ENCODE results near the gene CRYAA. TPM values are rescaled to one million over a fixed set of nuclear protein-coding genes. Genes with fewer than 3 reads are reported as not detected.
A peak's percentile ranks its signal among the peaks of the same experiment; 100 is the strongest.

Gene CRYAA
- total RNA-seq, 2 experiments from 2014 or later: not detected

DNA sequence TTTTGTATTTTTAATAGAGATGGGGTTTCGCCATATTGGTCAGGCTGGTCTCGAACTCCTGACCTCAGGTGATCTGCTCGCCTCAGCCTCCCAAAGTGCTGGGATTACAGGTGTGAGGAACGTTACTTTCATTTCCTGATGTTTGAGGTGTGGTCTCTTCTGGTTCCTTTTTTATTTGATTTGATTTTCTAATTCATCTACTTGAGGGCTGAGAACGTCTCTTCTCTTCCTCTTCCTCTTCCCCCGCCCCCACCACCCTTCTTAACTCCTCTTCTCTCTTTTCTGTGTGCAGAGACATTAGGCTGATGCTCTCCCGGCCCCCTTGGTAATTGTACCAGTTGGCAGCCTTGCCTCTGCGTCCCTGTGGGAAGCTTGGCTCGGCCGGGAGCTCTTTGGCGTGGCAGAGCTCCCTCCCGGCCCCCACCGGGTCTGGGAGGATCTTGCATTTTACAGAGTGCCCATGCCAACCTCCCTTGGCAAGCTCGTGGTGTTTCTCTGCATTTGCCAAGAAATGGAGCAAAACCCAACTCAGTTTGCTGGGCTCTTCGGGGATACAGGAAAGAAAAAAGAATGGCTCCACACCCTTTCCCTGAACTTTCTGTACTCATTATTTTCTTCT is 19.9 kb downstream of the CRYAA start:
- BruUV-seq (replicated peaks): no TSS peak
- peak; percentile 68 for DNase-seq (ENCODE audit: low spot score)
- no peaks in the 10 kb centered on the region for H3K36me3 ChIP-seq (ENCODE audit: insufficient read depth, low read length)
- no peaks in the 10 kb centered on the region for H3K79me2 ChIP-seq (ENCODE audit: insufficient read depth, low read depth, low read length)
- intact Hi-C loops (cut with micrococcal nuclease; ENCODE audit: unreplicated experiment): no loop called here
- ChIA-PET POLR2A (interaction anchor here (0.7 kb wide), 2 partner anchors 1142 to 1665 kb away, joined by 5 read pairs; no protein-coding TSS in a partner anchor), CTCF (ENCODE audit: unreplicated experiment) (interaction anchor here (0.7 kb wide), 1 partner anchor 699 kb away, joined by 7 read pairs; no protein-coding TSS in a partner anchor)
- H3K4me2 ChIP-seq (ENCODE audit: low read length): peak overlapping the region; percentile 70
- H4K20me1 ChIP-seq (ENCODE audit: insufficient read depth, low read length): no peaks in the 10 kb centered on the region
- no peaks in the 10 kb centered on the region for H3K9me2 ChIP-seq (ENCODE audit: insufficient read depth, low read length)
- H2AFZ ChIP-seq (ENCODE audit: low read length): peak overlapping the region; percentile 74; the same call in 1 of the 2 replicates
- no peak for TF ChIP-seq EZH2phosphoT487 (IDR thresholded peaks at IDR 0.05; ENCODE audit: borderline replicate concordance, low read depth, low read length)
- TF ChIP-seq, protein P1, sequence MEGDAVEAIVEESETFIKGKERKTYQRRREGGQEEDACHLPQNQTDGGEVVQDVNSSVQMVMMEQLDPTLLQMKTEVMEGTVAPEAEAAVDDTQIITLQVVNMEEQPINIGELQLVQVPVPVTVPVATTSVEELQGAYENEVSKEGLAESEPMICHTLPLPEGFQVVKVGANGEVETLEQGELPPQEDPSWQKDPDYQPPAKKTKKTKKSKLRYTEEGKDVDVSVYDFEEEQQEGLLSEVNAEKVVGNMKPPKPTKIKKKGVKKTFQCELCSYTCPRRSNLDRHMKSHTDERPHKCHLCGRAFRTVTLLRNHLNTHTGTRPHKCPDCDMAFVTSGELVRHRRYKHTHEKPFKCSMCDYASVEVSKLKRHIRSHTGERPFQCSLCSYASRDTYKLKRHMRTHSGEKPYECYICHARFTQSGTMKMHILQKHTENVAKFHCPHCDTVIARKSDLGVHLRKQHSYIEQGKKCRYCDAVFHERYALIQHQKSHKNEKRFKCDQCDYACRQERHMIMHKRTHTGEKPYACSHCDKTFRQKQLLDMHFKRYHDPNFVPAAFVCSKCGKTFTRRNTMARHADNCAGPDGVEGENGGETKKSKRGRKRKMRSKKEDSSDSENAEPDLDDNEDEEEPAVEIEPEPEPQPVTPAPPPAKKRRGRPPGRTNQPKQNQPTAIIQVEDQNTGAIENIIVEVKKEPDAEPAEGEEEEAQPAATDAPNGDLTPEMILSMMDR (conservative IDR thresholded peaks at IDR 0.05; ENCODE audit: low read length): no peak
- H3K27ac ChIP-seq (ENCODE audit: low read depth, low read length, poor library complexity, severe bottlenecking): peak overlapping the region; percentile 62
- no peaks in the 10 kb centered on the region for H3K9me3 ChIP-seq (ENCODE audit: low read length)
- H3K4me1 ChIP-seq (ENCODE audit: insufficient read depth, low read length, poor library complexity, severe bottlenecking): peaks cover 23% of the 10 kb centered on the region
- H3K4me3 ChIP-seq (ENCODE audit: low read depth, low read length, poor library complexity, severe bottlenecking): peak overlapping the region; percentile 37

DNA sequence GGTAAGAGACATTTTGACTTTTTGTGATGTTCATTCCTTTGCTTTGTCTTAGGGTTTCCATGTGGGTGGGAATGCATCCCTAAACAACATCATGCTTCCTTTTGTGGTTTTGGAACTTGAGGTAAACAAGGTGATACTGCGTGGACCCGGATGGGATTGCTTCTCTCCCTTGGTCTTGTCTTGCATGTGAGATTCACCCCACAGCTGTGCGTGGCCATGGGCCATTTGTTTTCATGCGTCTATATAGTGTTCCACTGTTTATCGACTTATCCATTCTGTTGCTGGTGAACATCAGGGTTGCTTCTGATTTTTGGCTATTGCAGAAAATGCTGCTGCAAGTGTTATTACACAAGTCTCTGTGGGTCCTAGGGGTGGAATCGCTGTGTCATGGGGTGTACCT is 21.1 kb downstream of the CRYAA start:
- TF ChIP-seq EZH2phosphoT487 (IDR thresholded peaks at IDR 0.05; ENCODE audit: borderline replicate concordance, low read depth, low read length): no peak
- TF ChIP-seq, protein P1 (conservative IDR thresholded peaks at IDR 0.05; ENCODE audit: low read length): no peak
- BruUV-seq (replicated peaks): no TSS peak
- ChIA-PET POLR2A (no interaction called here), CTCF (ENCODE audit: unreplicated experiment) (no interaction called here)
- Histone ChIP-seq H3K4me3 (ENCODE audit: low read depth, low read length, poor library complexity, severe bottlenecking) (no peak overlapping the region), H4K20me1 (ENCODE audit: insufficient read depth, low read length) (no peaks in the 10 kb centered on the region), H3K9me3 (ENCODE audit: low read length) (no peaks in the 10 kb centered on the region), H3K36me3 (ENCODE audit: insufficient read depth, low read length) (no peaks in the 10 kb centered on the region), H2AFZ (ENCODE audit: low read length) (no peak overlapping the region), H3K4me1 (ENCODE audit: insufficient read depth, low read length, poor library complexity, severe bottlenecking) (peaks cover 30% of the 10 kb centered on the region), H3K4me2 (ENCODE audit: low read length) (no peak overlapping the region), H3K79me2 (ENCODE audit: insufficient read depth, low read depth, low read length) (no peaks in the 10 kb centered on the region), H3K27ac (ENCODE audit: low read depth, low read length, poor library complexity, severe bottlenecking) (no peak overlapping the region), H3K9me2 (ENCODE audit: insufficient read depth, low read length) (no peaks in the 10 kb centered on the region)
- no peak for DNase-seq (ENCODE audit: low spot score)
- intact Hi-C loops (cut with micrococcal nuclease; ENCODE audit: unreplicated experiment): no loop called here

DNA sequence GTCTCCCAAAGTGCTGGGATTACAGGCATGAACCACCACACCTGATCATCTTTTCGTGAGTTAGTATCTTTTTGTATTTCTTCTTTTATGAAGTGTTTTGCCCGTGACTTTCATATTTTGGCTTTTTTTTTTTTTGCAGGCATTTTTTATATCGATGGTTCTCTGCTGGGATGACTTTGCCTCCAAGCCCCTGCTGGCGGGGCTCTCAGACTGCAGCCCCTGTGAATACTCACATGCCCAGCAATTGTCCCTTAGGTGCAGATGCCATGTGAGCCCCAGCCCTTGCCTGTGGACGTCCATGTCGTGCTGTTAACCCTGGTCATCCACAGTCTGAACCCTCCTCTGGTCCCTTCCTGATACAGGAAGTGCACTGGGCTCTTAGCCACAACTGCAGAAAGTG is 21.7 kb downstream of the CRYAA start:
- no TSS peak for BruUV-seq (replicated peaks)
- Histone ChIP-seq H3K9me2 (ENCODE audit: insufficient read depth, low read length) (no peaks in the 10 kb centered on the region), H3K4me1 (ENCODE audit: insufficient read depth, low read length, poor library complexity, severe bottlenecking) (peaks cover 30% of the 10 kb centered on the region), H3K4me3 (ENCODE audit: low read depth, low read length, poor library complexity, severe bottlenecking) (no peak overlapping the region), H4K20me1 (ENCODE audit: insufficient read depth, low read length) (no peaks in the 10 kb centered on the region), H3K79me2 (ENCODE audit: insufficient read depth, low read depth, low read length) (no peaks in the 10 kb centered on the region), H2AFZ (ENCODE audit: low read length) (no peak overlapping the region), H3K27ac (ENCODE audit: low read depth, low read length, poor library complexity, severe bottlenecking) (no peak overlapping the region), H3K9me3 (ENCODE audit: low read length) (no peaks in the 10 kb centered on the region), H3K36me3 (ENCODE audit: insufficient read depth, low read length) (no peaks in the 10 kb centered on the region), H3K4me2 (ENCODE audit: low read length) (no peak overlapping the region)
- TF ChIP-seq, protein P1 (conservative IDR thresholded peaks at IDR 0.05; ENCODE audit: low read length): no peak
- TF ChIP-seq EZH2phosphoT487 (IDR thresholded peaks at IDR 0.05; ENCODE audit: borderline replicate concordance, low read depth, low read length): no peak
- ChIA-PET POLR2A (no interaction called here), CTCF (ENCODE audit: unreplicated experiment) (no interaction called here)
- DNase-seq (ENCODE audit: low spot score): no peak
- intact Hi-C loops (cut with micrococcal nuclease; ENCODE audit: unreplicated experiment): no loop called here

All from OCI-LY7 (cell line).